Tibial artery (tissue), 4 donors: ENCODE results near the gene SMAD2.

Experiments used
- DNase-seq, 2 donors: peaks; one replicate each; pipeline ENCODE4 v3.0.0-alpha.2; 2019
- H3K27ac ChIP-seq, 2 donors: fragments of 200-600 bp; sonication (generic) in 1 of 2; 1 replicate in 1 of 2; 2 replicates in 1 of 2; pipeline ENCODE4 v1.5.1; 2018 to 2019; ENCODE audit warnings: mild to moderate bottlenecking in 1 of 2
- H3K27me3 ChIP-seq, 2 donors: fragments of 200-600 bp; sonication (generic) in 1 of 2; one replicate each; pipeline versions ENCODE4 v1.5.1 to v1.6.0; 2016 to 2019
- H3K36me3 ChIP-seq, 3 donors: fragments of 200-600 bp; sonication (generic) in 2 of 3; one replicate each; pipeline ENCODE4 v1.5.1; 2016 to 2019; ENCODE audit warnings: mild to moderate bottlenecking in 2 of 3
- H3K4me1 ChIP-seq, 4 donors: fragments of 200-600 bp; sonication (generic) in 2 of 4; 1 replicate in 3 of 4; 2 replicates in 1 of 4; pipeline ENCODE4 v1.5.1; 2016 to 2019
- H3K4me3 ChIP-seq, 2 donors: fragments of 200-600 bp; sonication (generic) in 1 of 2; 1 replicate in 1 of 2; 2 replicates in 1 of 2; pipeline ENCODE4 v1.5.1; 2018 to 2019; ENCODE audit warnings: mild to moderate bottlenecking in 2 of 2
- H3K9me3 ChIP-seq, 3 donors: fragments of 200-600 bp; sonication (generic) in 1 of 3; one replicate each; pipeline ENCODE4 v1.5.1; 2016 to 2019
- intact Hi-C: fragments of 100-400 bp; cut with DNase I; formaldehyde crosslinking; loops from one replicate; pipeline ENCODE4 v1.15.0; 2023; ENCODE audit warnings: low total_unique reads
- TF ChIP-seq, protein P1 (sequence below), 2 experiments: fragments of 200-600 bp in 1 of 2; fragments of 450-650 bp in 1 of 2; IDR thresholded peaks; one replicate each; pipeline ENCODE4 v1.5.1; 2017 to 2019; ENCODE audit warnings: antibody characterized with exemption in 2 of 2, mild to moderate bottlenecking in 1 of 2, moderate library complexity in 1 of 2

Gene SMAD2

DNA sequence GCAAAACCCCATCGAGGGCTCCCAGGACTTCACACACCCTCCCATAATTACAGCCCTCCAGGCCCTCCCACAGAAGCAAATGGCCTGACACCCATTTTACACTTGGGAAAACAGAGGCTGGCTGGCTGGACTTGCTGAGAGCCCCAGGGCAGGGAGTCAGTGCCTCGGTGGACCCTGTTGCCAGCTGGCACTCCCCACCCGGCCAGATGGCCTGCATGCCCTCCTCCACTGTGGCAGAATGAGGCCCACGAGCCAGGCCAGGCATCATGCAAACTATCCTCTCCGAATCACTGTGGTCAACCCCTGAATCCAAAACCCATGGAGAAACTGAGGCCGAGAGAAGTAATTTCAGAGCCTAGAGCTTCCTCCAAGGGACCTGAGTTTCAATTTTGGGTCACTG lies 129.7 kb downstream of the SMAD2 start:
- TF ChIP-seq, protein P1, sequence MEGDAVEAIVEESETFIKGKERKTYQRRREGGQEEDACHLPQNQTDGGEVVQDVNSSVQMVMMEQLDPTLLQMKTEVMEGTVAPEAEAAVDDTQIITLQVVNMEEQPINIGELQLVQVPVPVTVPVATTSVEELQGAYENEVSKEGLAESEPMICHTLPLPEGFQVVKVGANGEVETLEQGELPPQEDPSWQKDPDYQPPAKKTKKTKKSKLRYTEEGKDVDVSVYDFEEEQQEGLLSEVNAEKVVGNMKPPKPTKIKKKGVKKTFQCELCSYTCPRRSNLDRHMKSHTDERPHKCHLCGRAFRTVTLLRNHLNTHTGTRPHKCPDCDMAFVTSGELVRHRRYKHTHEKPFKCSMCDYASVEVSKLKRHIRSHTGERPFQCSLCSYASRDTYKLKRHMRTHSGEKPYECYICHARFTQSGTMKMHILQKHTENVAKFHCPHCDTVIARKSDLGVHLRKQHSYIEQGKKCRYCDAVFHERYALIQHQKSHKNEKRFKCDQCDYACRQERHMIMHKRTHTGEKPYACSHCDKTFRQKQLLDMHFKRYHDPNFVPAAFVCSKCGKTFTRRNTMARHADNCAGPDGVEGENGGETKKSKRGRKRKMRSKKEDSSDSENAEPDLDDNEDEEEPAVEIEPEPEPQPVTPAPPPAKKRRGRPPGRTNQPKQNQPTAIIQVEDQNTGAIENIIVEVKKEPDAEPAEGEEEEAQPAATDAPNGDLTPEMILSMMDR (IDR thresholded peaks at IDR 0.05): no peak
- intact Hi-C loops: no loop called here
- Histone ChIP-seq H3K4me3 (no peak overlapping the region), H3K27me3 (no peaks in the 10 kb centered on the region), H3K4me1 (no peaks in the 10 kb centered on the region), H3K36me3 (no peaks in the 10 kb centered on the region), H3K9me3 (no peaks in the 10 kb centered on the region), H3K27ac (no peak overlapping the region)
- no peak for DNase-seq

DNA sequence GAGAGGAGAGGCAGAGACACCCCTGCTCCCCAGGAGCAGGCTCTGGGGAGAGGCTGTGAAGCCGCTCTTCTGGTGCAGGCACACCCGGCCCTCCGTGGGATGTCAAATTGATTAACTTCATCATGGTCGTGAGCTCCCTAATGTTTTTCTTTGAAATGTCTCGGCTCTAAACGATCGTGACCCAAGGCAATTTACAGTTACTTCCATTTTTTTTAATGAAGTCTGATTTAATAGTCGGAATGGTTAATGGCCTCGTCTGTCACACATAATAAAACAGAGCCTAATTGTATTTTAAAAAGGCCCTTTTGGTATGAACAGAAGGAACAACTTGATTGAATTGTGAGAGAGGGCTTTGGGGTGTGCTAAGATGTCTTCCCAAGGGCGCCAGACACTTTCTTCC lies 130.2 kb downstream of the SMAD2 start:
- intact Hi-C loops: no loop called here
- Histone ChIP-seq H3K4me3 (no peak overlapping the region), H3K27ac (no peak overlapping the region), H3K27me3 (no peaks in the 10 kb centered on the region), H3K36me3 (no peaks in the 10 kb centered on the region), H3K9me3 (no peaks in the 10 kb centered on the region), H3K4me1 (peaks cover 0 to 4% (median 3%) of the 10 kb centered on the region in 4 donors)
- no peak for DNase-seq
- TF ChIP-seq, protein P1 (IDR thresholded peaks at IDR 0.05): no peak

DNA sequence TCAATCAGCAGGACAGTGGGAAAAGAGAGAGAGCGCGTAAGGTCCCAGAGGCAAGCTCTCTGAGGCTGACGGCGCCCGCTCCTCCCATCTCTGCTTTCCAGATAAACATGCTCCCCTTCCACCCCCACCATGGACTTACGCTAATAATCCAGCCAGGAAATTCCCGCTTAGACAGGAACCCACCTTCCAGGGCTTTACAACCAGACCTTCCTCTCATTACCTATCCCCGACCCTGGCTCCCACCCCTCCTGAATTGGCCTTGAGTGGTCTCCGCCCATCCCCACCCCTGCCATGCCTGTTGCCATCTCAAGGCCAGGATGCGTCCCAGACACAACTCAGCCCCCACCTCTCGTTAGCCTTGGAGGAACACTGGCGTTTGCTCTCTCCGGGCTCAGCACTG lies 131.1 kb downstream of the SMAD2 start:
- Histone ChIP-seq H3K4me3 (no peak overlapping the region), H3K36me3 (no peaks in the 10 kb centered on the region), H3K9me3 (no peaks in the 10 kb centered on the region), H3K27ac (no peak overlapping the region), H3K4me1 (peaks cover 0 to 10% (median 9%) of the 10 kb centered on the region in 4 donors), H3K27me3 (no peaks in the 10 kb centered on the region)
- DNase-seq: no peak
- TF ChIP-seq, protein P1 (IDR thresholded peaks at IDR 0.05): no peak
- intact Hi-C loops: no loop called here

DNA sequence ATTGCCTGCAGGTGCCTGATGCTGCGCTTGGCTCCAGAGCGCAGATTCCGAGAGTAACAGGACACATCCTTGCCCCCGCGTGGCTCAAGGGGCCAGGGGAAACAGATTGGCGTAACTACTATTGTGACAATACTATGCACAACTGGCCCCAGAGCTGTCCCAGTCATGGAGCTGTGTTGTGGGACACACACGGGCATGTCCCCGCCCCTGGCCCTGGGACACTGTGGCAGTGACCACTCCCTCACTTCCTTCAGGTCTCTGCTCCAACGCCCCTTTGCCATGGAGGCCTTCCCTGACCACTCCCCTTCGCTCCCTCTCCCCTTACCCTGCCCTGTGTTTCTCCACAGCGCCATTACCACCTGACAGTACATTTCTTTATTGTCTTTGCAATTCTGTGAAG lies 132.1 kb downstream of the SMAD2 start:
- Histone ChIP-seq H3K27ac (no peak overlapping the region), H3K27me3 (no peaks in the 10 kb centered on the region), H3K9me3 (no peaks in the 10 kb centered on the region), H3K4me1 (peaks cover 0 to 10% (median 9%) of the 10 kb centered on the region in 4 donors), H3K4me3 (no peak overlapping the region), H3K36me3 (no peaks in the 10 kb centered on the region)
- TF ChIP-seq, protein P1 (IDR thresholded peaks at IDR 0.05): no peak
- intact Hi-C loops: no loop called here
- no peak for DNase-seq

DNA sequence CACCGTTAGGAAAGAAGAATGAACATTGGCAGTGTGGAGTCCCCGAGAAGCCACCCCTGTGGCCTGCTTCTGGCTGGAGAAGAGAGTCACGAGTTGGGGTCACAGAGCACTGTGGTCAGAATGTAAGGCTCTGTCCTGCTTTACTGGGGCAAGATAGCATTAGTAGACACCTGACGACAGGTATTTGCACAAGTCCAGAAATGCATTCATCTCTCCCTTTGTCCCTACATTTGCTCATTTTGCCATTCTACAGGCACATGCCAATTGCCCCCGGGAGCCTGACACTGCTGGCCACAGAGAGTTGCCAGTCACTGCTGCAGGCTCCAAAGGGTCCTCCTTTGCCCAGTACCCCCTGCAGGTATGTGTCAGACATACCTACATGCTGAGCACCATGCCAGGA lies 133.3 kb downstream of the SMAD2 start:
- Histone ChIP-seq H3K4me1 (peaks cover 0 to 10% (median 9%) of the 10 kb centered on the region in 4 donors), H3K27me3 (no peaks in the 10 kb centered on the region), H3K4me3 (no peak overlapping the region), H3K36me3 (no peaks in the 10 kb centered on the region), H3K27ac (no peak overlapping the region), H3K9me3 (no peaks in the 10 kb centered on the region)
- intact Hi-C loops: no loop called here
- no peak for DNase-seq
- TF ChIP-seq, protein P1 (IDR thresholded peaks at IDR 0.05): no peak

DNA sequence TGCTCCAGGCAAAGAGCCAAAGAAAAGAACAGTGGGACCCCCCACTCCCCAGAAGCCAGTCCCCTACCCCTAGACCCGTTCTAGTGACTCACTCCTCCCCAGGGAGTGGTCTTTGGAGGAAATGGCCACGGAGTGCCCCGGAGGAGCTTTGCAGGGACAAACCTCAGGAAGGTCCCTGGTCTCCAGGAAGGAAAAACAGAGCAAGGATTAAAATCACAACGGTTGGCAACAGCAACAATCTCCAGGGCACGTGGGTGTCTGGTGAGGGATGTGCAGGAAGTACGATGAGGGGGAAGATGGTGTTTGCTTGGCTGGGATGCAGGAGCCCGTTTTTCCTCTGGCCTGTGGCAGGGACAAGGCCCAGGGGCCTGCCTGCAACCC lies 135.0 kb downstream of the SMAD2 start:
- TF ChIP-seq, protein P1 (IDR thresholded peaks at IDR 0.05): no peak
- H3K27me3 ChIP-seq: no peaks in the 10 kb centered on the region
- H3K4me1 ChIP-seq: peaks cover 0 to 10% (median 9%) of the 10 kb centered on the region in 4 donors
- intact Hi-C loops: no loop called here
- no peaks in the 10 kb centered on the region for H3K9me3 ChIP-seq
- H3K27ac ChIP-seq: no peak overlapping the region
- no peak for DNase-seq
- no peaks in the 10 kb centered on the region for H3K36me3 ChIP-seq
- no peak overlapping the region for H3K4me3 ChIP-seq
